Upper lobe of left lung (tissue), 6 donors: ENCODE results near the gene MECP2. TPM values are rescaled to one million over a fixed set of nuclear protein-coding genes. Genes with fewer than 3 reads are reported as not detected.

Experiments
- ATAC-seq, 2 donors: fragments of 200-7000 bp; cut with Tn5 transposase; one replicate each; pipeline ENCODE4 v1.9.1; 2022; ENCODE audit warnings: mild to moderate bottlenecking in 2 of 2, moderate library complexity in 2 of 2; ENCODE audit not compliant: low FRiP score in 2 of 2
- DNase-seq, 2 donors: peaks; one replicate each; pipeline ENCODE4 v3.0.0-alpha.2; 2019 to 2020
- H3K27ac ChIP-seq, 4 donors: fragments of 200-600 bp; sonication (generic); one replicate each; pipeline ENCODE4 v1.5.1; 2016 to 2019
- H3K27me3 ChIP-seq, 4 donors: fragments of 200-600 bp; sonication (generic); one replicate each; pipeline ENCODE4 v1.5.1; 2017 to 2019
- H3K36me3 ChIP-seq, 4 donors: fragments of 200-600 bp; sonication (generic); one replicate each; pipeline ENCODE4 v1.5.1; 2016 to 2019
- H3K4me1 ChIP-seq, 4 donors: fragments of 200-600 bp; sonication (generic); one replicate each; pipeline ENCODE4 v1.5.1; 2018 to 2019
- H3K4me3 ChIP-seq, 4 donors: fragments of 200-600 bp; sonication (generic); one replicate each; pipeline ENCODE4 v1.5.1; 2017 to 2019; ENCODE audit warnings: mild to moderate bottlenecking in 2 of 4, moderate library complexity in 1 of 4
- H3K9me3 ChIP-seq, 4 donors: fragments of 200-600 bp; sonication (generic); one replicate each; pipeline ENCODE4 v1.5.1; 2018 to 2019
- CTCF ChIP-seq, 6 experiments: fragments of 450-650 bp in 4 of 6; fragments of 200-600 bp in 2 of 6; sonication (generic) in 2 of 6; IDR thresholded peaks; one replicate each; pipeline ENCODE4 v1.5.1; 2016 to 2019; ENCODE audit warnings: antibody characterized with exemption in 6 of 6
- EP300 ChIP-seq, 4 donors: sonication (generic); formaldehyde crosslinking; IDR thresholded peaks; one replicate each; pipeline ENCODE4 v1.5.1; 2017; ENCODE audit warnings: antibody characterized with exemption in 4 of 4, control low read depth in 2 of 4
- POLR2A ChIP-seq, 4 donors: fragments of 450-650 bp; IDR thresholded peaks; one replicate each; pipeline ENCODE4 v1.5.1; 2016 to 2017; ENCODE audit warnings: antibody characterized with exemption in 4 of 4, mild to moderate bottlenecking in 2 of 4
- POLR2AphosphoS5 ChIP-seq, 2 donors: sonication (generic); formaldehyde crosslinking; IDR thresholded peaks; one replicate each; pipeline ENCODE4 v1.5.1; 2017; ENCODE audit warnings: antibody characterized with exemption in 2 of 2
- WGBS, 2 donors: methylation state at CpG; one replicate each; pipeline ENCODE4 v1.1.5; 2017 to 2018; 5-methylcytosine and 5-hydroxymethylcytosine counted together
- total RNA-seq, 6 donors: library from RNA; depleted of rRNA in 4 of 6; stranded (reverse); fragments of >200 nt in 4 of 6; gene quantifications; one replicate each; pipeline versions ENCODE4 v1.1.0 to v1.2.1, GENCODE V29; 2016 to 2021
- donor health status: DM: no; HTN: no; CAD: no; lungs with moderate emphysema.
- donor health status: DM: no; HTN: yes; CAD: no; lungs with severe emphysema.

MECP2 gene
- total RNA-seq, 6 donors from 2014 or later: 43.3 to 110 (median 59.3) TPM

GRCh38 chrX:154132366-154132765 is 34.8 kb upstream of the MECP2 start:
- H3K36me3 ChIP-seq: no peaks in the 10 kb centered on the region
- WGBS, 2 donors: 79 to 98% methylated on average over 8 to 9 of the region's 9 CpGs
- no peak for TF ChIP-seq EP300 (IDR thresholded peaks at IDR 0.05)
- TF ChIP-seq POLR2AphosphoS5 (IDR thresholded peaks at IDR 0.05): no peak
- TF ChIP-seq POLR2A (IDR thresholded peaks at IDR 0.05): no peak
- no peak for TF ChIP-seq CTCF (IDR thresholded peaks at IDR 0.05)
- ATAC-seq (no peak), DNase-seq (no peak)
- no peaks in the 10 kb centered on the region for H3K9me3 ChIP-seq
- peaks cover 0 to 4% (median 0%) of the 10 kb centered on the region in 4 donors for H3K4me1 ChIP-seq
- no peaks in the 10 kb centered on the region for H3K27me3 ChIP-seq
- H3K27ac ChIP-seq: no peak overlapping the region
- H3K4me3 ChIP-seq: no peak overlapping the region

GRCh38 chrX:154131955-154132354 is 34.4 kb upstream of the MECP2 start:
- WGBS, 2 donors: 82 to 94% methylated on average over 4 of the region's 4 CpGs
- peaks cover 0 to 4% (median 0%) of the 10 kb centered on the region in 4 donors for H3K4me1 ChIP-seq
- TF ChIP-seq POLR2AphosphoS5 (IDR thresholded peaks at IDR 0.05) (no peak), CTCF (IDR thresholded peaks at IDR 0.05) (no peak), EP300 (IDR thresholded peaks at IDR 0.05) (no peak), POLR2A (IDR thresholded peaks at IDR 0.05) (no peak)
- no peaks in the 10 kb centered on the region for H3K36me3 ChIP-seq
- H3K27ac ChIP-seq: no peak overlapping the region
- DNase-seq: no peak
- no peaks in the 10 kb centered on the region for H3K9me3 ChIP-seq
- no peak for ATAC-seq
- H3K27me3 ChIP-seq: no peaks in the 10 kb centered on the region
- no peak overlapping the region for H3K4me3 ChIP-seq

GRCh38 chrX:154126101-154126500 is 28.6 kb upstream of the MECP2 start:
- peak in 1 of 2 donors; percentile 32 for ATAC-seq
- H3K27me3 ChIP-seq: peaks cover 0 to 4% (median 0%) of the 10 kb centered on the region in 4 donors
- H3K4me3 ChIP-seq: no peak overlapping the region
- TF ChIP-seq EP300 (IDR thresholded peaks at IDR 0.05) (no peak), CTCF (IDR thresholded peaks at IDR 0.05) (no peak), POLR2A (IDR thresholded peaks at IDR 0.05) (no peak), POLR2AphosphoS5 (IDR thresholded peaks at IDR 0.05) (no peak)
- no peak overlapping the region for H3K27ac ChIP-seq
- no peak for DNase-seq
- 95% methylated on average over 11 of the region's 11 CpGs; no CpG with 5 or more reads in 1 of the 2 donors for WGBS, 2 donors
- H3K36me3 ChIP-seq: no peaks in the 10 kb centered on the region
- H3K9me3 ChIP-seq: peaks cover 0 to 6% (median 0%) of the 10 kb centered on the region in 4 donors
- H3K4me1 ChIP-seq: peaks cover 0 to 9% (median 1%) of the 10 kb centered on the region in 4 donors

GRCh38 chrX:154125391-154126040 is 28.0 kb upstream of the MECP2 start:
- WGBS, 2 donors: 85% methylated on average over 30 of the region's 30 CpGs; no CpG with 5 or more reads in 1 of the 2 donors
- TF ChIP-seq EP300 (IDR thresholded peaks at IDR 0.05) (no peak), POLR2A (IDR thresholded peaks at IDR 0.05) (no peak), CTCF (IDR thresholded peaks at IDR 0.05) (no peak), POLR2AphosphoS5 (IDR thresholded peaks at IDR 0.05) (no peak)
- ATAC-seq: no peak
- no peak overlapping the region for H3K27ac ChIP-seq
- no peaks in the 10 kb centered on the region for H3K36me3 ChIP-seq
- peaks cover 0 to 4% (median 0%) of the 10 kb centered on the region in 4 donors for H3K27me3 ChIP-seq
- H3K4me3 ChIP-seq: no peak overlapping the region
- peaks cover 0 to 6% (median 0%) of the 10 kb centered on the region in 4 donors for H3K9me3 ChIP-seq
- DNase-seq: no peak
- H3K4me1 ChIP-seq: peaks cover 0 to 9% (median 1%) of the 10 kb centered on the region in 4 donors
